Stimulated activated CD4-positive, alpha-beta T cell treated with anti-CD3 and anti-CD28 coated beads, Interleukin-1b, Interleukin-23, amount 100 ng/mL, for 1 hour (primary cell): ENCODE data around the gene KLK7.

Experiments
- DNase-seq, 2 donors: peaks; one replicate each; pipeline ENCODE4 v3.0.0-alpha.2; 2020; ENCODE audit warnings: low read depth in 2 of 2

KLK7 gene

GRCh38 chr19:50983625-50984292 lies at the start of gene KLK7:
Gene KLK7 (minus strand): TSS chr19:50983917. CDS start chr19:50982399, 1,518 bp downstream.
- DNase-seq, result no peak

- no peak for DNase-seq
Measured at GRCh38 chr19:51031880-51032225, 48.1 kb upstream of the KLK7 start.

- no peak for DNase-seq
Measured at GRCh38 chr19:51031220-51031879, 47.6 kb upstream of the KLK7 start.

- DNase-seq, result no peak
Measured at GRCh38 chr19:51030631-51031030, 46.9 kb upstream of the KLK7 start.

- no peak for DNase-seq
Measured at GRCh38 chr19:51029718-51030117, 46.0 kb upstream of the KLK7 start.

- no peak for DNase-seq
Measured at GRCh38 chr19:51027873-51028272, 44.2 kb upstream of the KLK7 start.

GRCh38 chr19:51027126-51027806 lies 43.5 kb upstream of the KLK7 start:
- DNase-seq, result no peak

- no peak for DNase-seq
Measured at GRCh38 chr19:51026554-51026831, 42.8 kb upstream of the KLK7 start, which contains the start of gene KLK11. Gene KLK11 (minus strand): TSS chr19:51026616. CDS start chr19:51025631, 985 bp downstream.

GRCh38 chr19:51025809-51026553 lies 42.3 kb upstream of the KLK7 start:
- DNase-seq, result no peak

GRCh38 chr19:51025401-51025800 lies 41.7 kb upstream of the KLK7 start:
- no peak for DNase-seq

- DNase-seq, result no peak
Measured at GRCh38 chr19:51024924-51025323, 41.2 kb upstream of the KLK7 start.

- DNase-seq, result no peak
Measured at GRCh38 chr19:51023946-51024345, 40.2 kb upstream of the KLK7 start.

GRCh38 chr19:51022526-51022925 lies 38.8 kb upstream of the KLK7 start:
- no peak for DNase-seq

- DNase-seq, result no peak
Measured at GRCh38 chr19:51020988-51021651, 37.4 kb upstream of the KLK7 start.

GRCh38 chr19:51019544-51019925 lies 35.8 kb upstream of the KLK7 start, which contains the start of gene KLK10:
Gene KLK10 (minus strand): TSS chr19:51019709. CDS start chr19:51019130, 579 bp downstream.
- DNase-seq, result no peak

GRCh38 chr19:51018745-51019543 lies 35.2 kb upstream of the KLK7 start:
- no peak for DNase-seq

- DNase-seq, result peak; percentile 7 to 61
Measured at GRCh38 chr19:51016798-51017683, 33.3 kb upstream of the KLK7 start.

GRCh38 chr19:51015691-51016267 lies 32.1 kb upstream of the KLK7 start:
- DNase-seq, result no peak

GRCh38 chr19:51014242-51014641 lies 30.5 kb upstream of the KLK7 start:
- DNase-seq, result no peak
